ENCODE measurements around the gene PLA2G4E.

Gene PLA2G4E

DNA sequence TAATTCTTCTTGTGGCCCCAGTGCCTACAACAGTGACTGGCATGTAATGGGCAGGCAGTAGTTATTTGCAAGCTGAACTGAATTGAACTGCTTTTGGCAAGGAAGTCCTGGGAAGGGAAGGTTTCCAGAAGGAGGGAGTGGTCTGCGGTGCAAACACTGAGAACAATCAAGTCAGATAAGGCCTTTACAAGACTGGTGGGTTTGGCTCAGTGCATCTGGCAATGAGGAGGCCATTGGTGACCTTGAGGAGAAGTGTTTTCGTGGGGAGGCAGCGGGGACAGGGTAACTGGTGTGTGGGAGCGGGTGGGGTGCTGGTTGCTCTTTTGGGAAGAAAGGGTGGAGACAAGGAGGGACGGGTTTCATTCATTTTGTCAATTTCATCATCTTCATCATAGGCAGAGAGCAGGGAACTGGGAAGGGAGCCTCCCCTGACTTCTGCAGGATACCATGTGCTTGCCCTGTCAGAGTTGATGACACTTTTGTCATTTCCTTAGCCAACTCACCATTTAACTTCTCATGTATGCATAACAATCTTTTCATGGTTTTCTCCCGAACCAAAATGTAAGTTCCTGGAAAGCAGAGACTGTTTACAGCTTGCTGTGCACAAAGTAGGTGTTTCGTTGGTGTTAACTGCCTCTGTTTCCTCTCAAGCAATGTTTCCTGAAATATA, 40.1 kb downstream of the PLA2G4E start:
- DNase-seq (ENCODE audit: low read depth) = no peak
- no peak for TF ChIP-seq CTCF (IDR thresholded peaks at IDR 0.05; ENCODE audit: control insufficient read depth, insufficient read depth, low read depth, low read length, missing control alignments)
- H3K4me3 ChIP-seq (ENCODE audit: control insufficient read depth, low read depth, low read length) = no peak overlapping the region

GRCh38 chr15:41979493-41980266, 41.2 kb downstream of the PLA2G4E start:
- no peak overlapping the region for H3K4me3 ChIP-seq (ENCODE audit: control insufficient read depth, low read depth, low read length)
- no peak for DNase-seq (ENCODE audit: low read depth)
- no peak for TF ChIP-seq CTCF (IDR thresholded peaks at IDR 0.05; ENCODE audit: control insufficient read depth, insufficient read depth, low read depth, low read length, missing control alignments)

GRCh38 chr15:41978534-41978933, 42.3 kb downstream of the PLA2G4E start:
- DNase-seq (ENCODE audit: low read depth) = no peak
- no peak for TF ChIP-seq CTCF (IDR thresholded peaks at IDR 0.05; ENCODE audit: control insufficient read depth, insufficient read depth, low read depth, low read length, missing control alignments)
- no peak overlapping the region for H3K4me3 ChIP-seq (ENCODE audit: control insufficient read depth, low read depth, low read length)

DNA sequence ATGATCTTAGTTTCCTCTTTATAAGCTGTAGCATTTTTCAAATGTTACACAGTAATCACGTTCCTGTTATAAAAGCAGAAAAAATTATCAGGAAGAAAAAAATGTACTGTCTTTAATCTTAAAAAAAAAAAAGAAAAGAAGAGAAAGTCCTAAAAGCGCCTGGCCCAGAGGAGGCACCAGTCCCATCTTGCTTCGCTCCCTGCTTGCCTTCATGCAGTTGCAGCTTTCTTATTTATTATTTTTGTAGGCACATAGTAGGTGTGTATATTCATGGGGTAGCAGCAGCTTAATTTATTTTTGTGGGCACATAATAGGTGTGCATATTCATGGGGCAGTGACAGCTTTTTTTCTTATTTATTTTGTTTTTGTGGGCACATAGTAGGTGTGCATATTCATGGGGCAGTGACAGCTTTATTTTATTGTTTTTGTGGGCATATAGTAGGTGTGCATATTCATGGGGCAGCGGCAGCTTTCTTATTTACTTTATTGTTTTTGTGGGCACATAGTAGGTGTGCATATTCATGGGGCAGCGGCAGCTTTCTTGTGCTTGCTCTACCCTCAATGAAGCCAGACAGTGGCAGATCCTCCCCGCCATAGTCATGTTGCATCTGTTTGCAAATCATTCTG, 43.0 kb downstream of the PLA2G4E start:
- TF ChIP-seq CTCF (IDR thresholded peaks at IDR 0.05; ENCODE audit: control insufficient read depth, insufficient read depth, low read depth, low read length, missing control alignments) = no peak
- no peak overlapping the region for H3K4me3 ChIP-seq (ENCODE audit: control insufficient read depth, low read depth, low read length)

GRCh38 chr15:41975669-41976068, 45.2 kb downstream of the PLA2G4E start:
- DNase-seq (ENCODE audit: low read depth) = no peak
- H3K4me3 ChIP-seq (ENCODE audit: control insufficient read depth, low read depth, low read length) = no peak overlapping the region
- TF ChIP-seq CTCF (IDR thresholded peaks at IDR 0.05; ENCODE audit: control insufficient read depth, insufficient read depth, low read depth, low read length, missing control alignments) = no peak

More for the DNA sequence above, 43.0 kb downstream of the PLA2G4E start:
- no peak for DNase-seq (ENCODE audit: low read depth)

DNA sequence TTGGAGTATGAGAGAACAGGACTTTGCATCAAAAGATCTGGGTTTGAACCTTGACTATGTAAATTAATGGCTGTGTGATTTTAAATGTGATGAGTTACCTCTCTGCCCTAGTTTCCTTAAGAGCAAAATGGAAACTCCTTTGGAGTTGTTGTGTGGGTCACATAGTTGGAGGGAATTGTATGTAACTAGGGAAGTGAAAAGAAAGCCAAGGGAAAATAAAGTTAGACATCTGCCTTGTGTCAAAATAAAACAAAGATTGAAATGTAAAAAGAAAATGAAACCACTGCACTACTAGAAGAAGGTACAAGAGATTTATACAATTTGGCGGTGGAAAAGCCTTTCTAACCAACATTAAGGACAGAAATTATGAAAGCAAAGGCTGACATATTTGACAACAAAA, 46.8 kb downstream of the PLA2G4E start:
- no peak overlapping the region for H3K4me3 ChIP-seq (ENCODE audit: control insufficient read depth, low read depth, low read length)
- TF ChIP-seq CTCF (IDR thresholded peaks at IDR 0.05; ENCODE audit: control insufficient read depth, insufficient read depth, low read depth, low read length, missing control alignments) = no peak
- no peak for DNase-seq (ENCODE audit: low read depth)

All from AG09309 (cell line).